SK-N-SH treated with all-trans-retinoic acid at 6 μM for 48 hours (cell line): ENCODE measurements around the gene NSD1.

ENCODE experiments used
- ARNTL ChIP-seq: fragments of 450-650 bp; formaldehyde crosslinking; IDR thresholded peaks from 2 replicates; pipeline ENCODE4 v1.5.0; 2020; ENCODE audit warnings: low read depth, mild to moderate bottlenecking, moderate library complexity, borderline replicate concordance
- CREB5 ChIP-seq: fragments of 250-450 bp; sonication (Bioruptor Pico); IDR thresholded peaks from 2 replicates; pipeline ENCODE4 v1.5.1; 2020; ENCODE audit warnings: low read depth, mild to moderate bottlenecking, moderate library complexity
- CSRNP3 ChIP-seq: fragments of 250-450 bp; sonication (Bioruptor Pico); IDR thresholded peaks from 2 replicates; pipeline ENCODE4 v1.5.1; 2021; ENCODE audit warnings: mild to moderate bottlenecking, moderate library complexity
- ESRRG ChIP-seq: fragments of 250-450 bp; sonication (Bioruptor Pico); IDR thresholded peaks from 2 replicates; pipeline ENCODE4 v1.6.1; 2021; ENCODE audit warnings: mild to moderate bottlenecking
- POU6F1 ChIP-seq: fragments of 250-450 bp; sonication (Bioruptor Pico); IDR thresholded peaks from 2 replicates; pipeline ENCODE4 v1.8.0; 2021; ENCODE audit warnings: low read depth, mild to moderate bottlenecking, moderate library complexity, borderline replicate concordance
- PPARA ChIP-seq: fragments of 250-450 bp; sonication (Bioruptor Pico); IDR thresholded peaks from 2 replicates; pipeline ENCODE4 v1.5.0; 2020; ENCODE audit warnings: mild to moderate bottlenecking, borderline replicate concordance
- RARB ChIP-seq: fragments of 250-450 bp; sonication (Bioruptor Pico); IDR thresholded peaks from 2 replicates; pipeline ENCODE4 v1.8.0; 2021; ENCODE audit warnings: mild to moderate bottlenecking, moderate library complexity
- ZC3H10 ChIP-seq: fragments of 250-450 bp; sonication (Bioruptor Pico); IDR thresholded peaks from 2 replicates; pipeline ENCODE4 v1.5.1; 2021; ENCODE audit warnings: mild to moderate bottlenecking, moderate library complexity
- ZFP3 ChIP-seq: fragments of 250-450 bp; sonication (Bioruptor Pico); IDR thresholded peaks from 2 replicates; pipeline ENCODE4 v1.5.0; 2020; ENCODE audit warnings: mild to moderate bottlenecking, moderate library complexity
- ZFP30 ChIP-seq: fragments of 450-650 bp; formaldehyde crosslinking; IDR thresholded peaks from 2 replicates; pipeline ENCODE4 v1.5.0; 2022; ENCODE audit warnings: mild to moderate bottlenecking, moderate library complexity

GRCh38 chr5:177317959-177318377 lies 184.4 kb downstream of the NSD1 start:
- TF ChIP-seq RARB (CRISPR knock-in tag) (no peak), ZFP3 (CRISPR knock-in tag) (no peak), ZC3H10 (CRISPR knock-in tag) (no peak), ZFP30 (CRISPR knock-in tag) (no peak), CSRNP3 (CRISPR knock-in tag) (no peak), PPARA (CRISPR knock-in tag) (no peak), CREB5 (no peak), ARNTL (CRISPR knock-in tag) (no peak), POU6F1 (CRISPR knock-in tag) (no peak), ESRRG (CRISPR knock-in tag) (no peak)
